Fibroblast of lung (primary cell): ENCODE measurements around the gene XAGE1B. TPM values are rescaled to one million over a fixed set of nuclear protein-coding genes. Genes with fewer than 3 reads are reported as not detected.
"Not testable (repeated sequence)": the region's sequence is repeated elsewhere in the genome, so short reads cannot be mapped to it uniquely, and the experiment has no call there.

ENCODE experiments used
- DNase-seq, 2 donors: peaks; one replicate each; pipeline versions ENCODE4 v3.0.0 to v3.0.0-alpha.2; 2010; ENCODE audit warnings: low read depth in 2 of 2
- H2AFZ ChIP-seq: 2 replicates; pipeline ENCODE4 v1.5.1; 2012; ENCODE audit warnings: low read length, control low read depth, inconsistent platforms
- H3K27ac ChIP-seq: 2 replicates; pipeline ENCODE4 v1.5.1; 2011; ENCODE audit warnings: low read length, control low read depth; ENCODE audit not compliant: insufficient read depth
- H3K27me3 ChIP-seq: 2 replicates; pipeline ENCODE4 v1.5.1; 2011; ENCODE audit warnings: mild to moderate bottlenecking, low read length; ENCODE audit not compliant: control insufficient read depth, insufficient read depth
- H3K36me3 ChIP-seq: 2 replicates; pipeline ENCODE4 v1.5.1; 2011; ENCODE audit warnings: low read length; ENCODE audit not compliant: control insufficient read depth, insufficient read depth
- H3K4me1 ChIP-seq: 2 replicates; pipeline ENCODE4 v1.5.1; 2011; ENCODE audit warnings: low read length; ENCODE audit not compliant: control insufficient read depth, insufficient read depth; ENCODE audit errors: extremely low read depth
- H3K4me2 ChIP-seq: 2 replicates; pipeline ENCODE4 v1.5.1; 2011; ENCODE audit warnings: low read length, control low read depth; ENCODE audit not compliant: insufficient read depth; ENCODE audit errors: extremely low read depth
- H3K4me3 ChIP-seq, 4 experiments: fragments of 200-600 bp in 1 of 4; sonication (generic) in 1 of 4; replicated peaks in 1 of 4; 2 replicates each; pipeline ENCODE4 v1.5.1; 2011 to 2016; ENCODE audit warnings: low read length in 4 of 4, low read depth in 3 of 4, mild to moderate bottlenecking in 3 of 4, control low read depth in 2 of 4, inconsistent platforms in 1 of 4, mixed read lengths in 1 of 4; ENCODE audit not compliant: insufficient read depth in 1 of 4; ENCODE audit errors: control extremely low read depth in 1 of 4
- H3K79me2 ChIP-seq: 2 replicates; pipeline ENCODE4 v1.5.1; 2012; ENCODE audit warnings: mild to moderate bottlenecking, low read length, inconsistent platforms; ENCODE audit not compliant: control insufficient read depth, insufficient read depth
- H3K9ac ChIP-seq: 2 replicates; pipeline ENCODE4 v1.5.1; 2011; ENCODE audit warnings: mild to moderate bottlenecking, low read length, control low read depth; ENCODE audit not compliant: insufficient read depth
- H3K9me3 ChIP-seq: 2 replicates; pipeline ENCODE4 v1.5.1; 2012; ENCODE audit warnings: low read depth, low read length; ENCODE audit not compliant: control insufficient read depth, insufficient read depth
- H4K20me1 ChIP-seq: 2 replicates; pipeline ENCODE4 v1.5.1; 2011; ENCODE audit warnings: low read length; ENCODE audit not compliant: control insufficient read depth, insufficient read depth; ENCODE audit errors: extremely low read depth
- EZH2 ChIP-seq: IDR thresholded peaks from 2 replicates; pipeline ENCODE4 v1.5.1; 2012; ENCODE audit warnings: low read length, control low read depth, mild to moderate bottlenecking; ENCODE audit errors: missing control alignments
- polyA plus RNA-seq, 2 donors: library from polyadenylated mRNA; depleted of rRNA in 1 of 2; stranded (reverse) in 1 of 2; unstranded in 1 of 2; fragments of >200 nt; gene quantifications; 2 replicates each; pipeline ENCODE4 v1.2.1, GENCODE V29; 2011 to 2012; ENCODE audit warnings: missing spikeins in 1 of 2
- total RNA-seq: library from RNA; depleted of rRNA; stranded (reverse); fragments of >200 nt; gene quantifications from 2 replicates; pipeline ENCODE4 v1.2.1, GENCODE V29; 2014
- TF ChIP-seq, protein P1 (sequence below), 2 donors: IDR thresholded peaks in 1 of 2; conservative IDR thresholded peaks in 1 of 2; 1 replicate in 1 of 2; 2 replicates in 1 of 2; pipeline ENCODE4 v1.5.1; 2011 to 2012; ENCODE audit warnings: low read length in 2 of 2, control low read depth in 1 of 2, inconsistent platforms in 1 of 2, low read depth in 1 of 2, mild to moderate bottlenecking in 1 of 2

XAGE1B gene
- total and polyA plus RNA-seq, 2 donors (not counting 1 experiment from before 2014, with no cell fraction given): not detected

DNA sequence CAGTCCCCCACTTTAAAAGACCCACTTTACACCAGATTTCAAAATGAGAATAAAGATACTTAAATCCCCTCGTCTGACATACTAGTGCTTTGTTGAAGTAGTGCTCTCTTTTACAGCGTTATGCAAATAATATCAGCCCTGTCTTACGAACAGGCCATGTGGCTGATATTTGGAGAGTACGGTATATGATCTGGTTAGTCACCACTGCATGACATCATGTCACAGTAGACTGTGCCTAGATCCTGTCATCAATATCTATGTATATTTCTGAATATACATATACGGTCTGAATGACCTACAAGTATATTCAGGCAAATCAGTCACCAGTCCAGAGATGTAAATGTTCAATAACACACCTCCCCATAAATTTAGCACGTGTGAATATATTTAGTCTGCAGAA, 25.4 kb upstream of the XAGE1B start:
- H3K27me3 ChIP-seq: no peaks in the 10 kb centered on the region
- H3K9ac ChIP-seq: no peak overlapping the region
- TF ChIP-seq, protein P1, sequence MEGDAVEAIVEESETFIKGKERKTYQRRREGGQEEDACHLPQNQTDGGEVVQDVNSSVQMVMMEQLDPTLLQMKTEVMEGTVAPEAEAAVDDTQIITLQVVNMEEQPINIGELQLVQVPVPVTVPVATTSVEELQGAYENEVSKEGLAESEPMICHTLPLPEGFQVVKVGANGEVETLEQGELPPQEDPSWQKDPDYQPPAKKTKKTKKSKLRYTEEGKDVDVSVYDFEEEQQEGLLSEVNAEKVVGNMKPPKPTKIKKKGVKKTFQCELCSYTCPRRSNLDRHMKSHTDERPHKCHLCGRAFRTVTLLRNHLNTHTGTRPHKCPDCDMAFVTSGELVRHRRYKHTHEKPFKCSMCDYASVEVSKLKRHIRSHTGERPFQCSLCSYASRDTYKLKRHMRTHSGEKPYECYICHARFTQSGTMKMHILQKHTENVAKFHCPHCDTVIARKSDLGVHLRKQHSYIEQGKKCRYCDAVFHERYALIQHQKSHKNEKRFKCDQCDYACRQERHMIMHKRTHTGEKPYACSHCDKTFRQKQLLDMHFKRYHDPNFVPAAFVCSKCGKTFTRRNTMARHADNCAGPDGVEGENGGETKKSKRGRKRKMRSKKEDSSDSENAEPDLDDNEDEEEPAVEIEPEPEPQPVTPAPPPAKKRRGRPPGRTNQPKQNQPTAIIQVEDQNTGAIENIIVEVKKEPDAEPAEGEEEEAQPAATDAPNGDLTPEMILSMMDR (conservative IDR thresholded peaks at IDR 0.05 in 1 of 2, IDR thresholded peaks at IDR 0.05 in 1 of 2; ENCODE audit: low read depth in 1 of 2, low read length in 2 of 2): no peak
- no peak for TF ChIP-seq EZH2
- no peak for DNase-seq
- no peaks in the 10 kb centered on the region for H3K36me3 ChIP-seq
- H3K79me2 ChIP-seq: no peaks in the 10 kb centered on the region
- H2AFZ ChIP-seq: no peak overlapping the region
- H3K4me2 ChIP-seq: no peak overlapping the region
- no peak overlapping the region for H3K27ac ChIP-seq
- H3K9me3 ChIP-seq: no peaks in the 10 kb centered on the region
- no peaks in the 10 kb centered on the region for H3K4me1 ChIP-seq
- H3K4me3 ChIP-seq: no peak overlapping the region
- H4K20me1 ChIP-seq: no peaks in the 10 kb centered on the region

DNA sequence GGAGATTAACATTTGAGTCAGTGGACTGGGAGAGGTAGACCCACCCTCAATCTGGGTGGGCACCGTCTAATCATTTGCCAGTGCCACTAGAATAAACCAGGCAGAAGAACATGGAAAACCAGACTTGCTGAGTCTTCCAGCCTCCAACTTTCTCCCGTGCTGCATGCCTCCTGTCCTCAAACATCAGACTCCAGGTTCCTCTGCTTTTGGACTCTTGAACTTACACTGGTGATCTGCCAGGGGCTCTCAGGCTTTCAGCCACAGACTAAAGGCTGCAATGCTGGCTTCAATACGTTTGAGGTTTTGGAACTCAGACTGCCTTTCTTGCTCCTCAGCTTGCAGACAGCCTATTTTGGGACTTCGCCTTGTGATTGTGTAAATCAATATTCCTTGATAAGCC, 24.2 kb upstream of the XAGE1B start:
- not testable (repeated sequence) for H3K4me3 ChIP-seq, H2AFZ ChIP-seq, DNase-seq, H3K27me3 ChIP-seq, H4K20me1 ChIP-seq, H3K9me3 ChIP-seq, H3K36me3 ChIP-seq, H3K4me2 ChIP-seq, H3K9ac ChIP-seq, H3K4me1 ChIP-seq, H3K27ac ChIP-seq, H3K79me2 ChIP-seq

DNA sequence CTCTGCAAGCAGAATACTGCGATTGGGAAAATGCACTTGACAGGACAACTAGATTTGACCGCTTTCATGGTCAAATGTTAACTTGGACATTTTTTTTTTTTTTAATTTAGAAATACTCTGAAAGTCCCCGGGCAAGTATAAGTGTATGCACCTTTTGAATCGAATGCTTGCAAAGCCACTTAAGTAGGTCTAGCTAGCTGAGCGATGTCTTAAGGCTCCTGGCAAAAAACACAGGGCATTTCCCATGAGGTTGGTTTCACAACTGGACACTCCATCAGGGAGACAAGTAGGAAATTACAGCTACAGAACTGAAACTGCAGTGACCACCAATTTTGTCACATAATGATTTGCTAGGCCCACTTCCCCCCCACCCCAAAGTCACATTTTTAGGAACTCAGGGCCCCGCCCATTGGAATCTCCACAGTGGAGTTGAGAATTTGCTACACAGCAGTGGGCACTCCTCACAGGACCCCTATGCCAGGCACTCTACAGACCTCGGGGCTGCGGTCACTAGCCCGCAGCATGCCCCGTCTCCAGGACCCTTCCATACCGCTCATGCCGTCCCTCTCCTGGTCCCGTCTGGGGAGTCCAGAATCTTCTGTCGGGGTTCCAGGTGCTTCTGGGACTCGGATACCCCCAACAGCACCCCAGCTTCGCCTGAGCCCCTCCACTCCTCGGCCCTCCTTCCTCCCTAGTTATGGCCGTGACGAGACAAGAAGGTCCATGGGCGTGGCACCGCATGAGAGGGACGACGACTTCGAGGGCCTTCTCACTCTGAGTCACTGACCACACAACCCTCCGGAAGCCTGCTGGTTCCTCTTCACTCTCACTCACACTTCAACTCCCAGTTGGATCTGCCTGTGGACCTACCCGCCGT, 515 bp downstream of the XAGE1B start:
- not testable (repeated sequence) for H4K20me1 ChIP-seq, H3K79me2 ChIP-seq, H3K36me3 ChIP-seq, H3K9me3 ChIP-seq, H3K4me3 ChIP-seq, H3K9ac ChIP-seq, H2AFZ ChIP-seq, H3K4me1 ChIP-seq, H3K27me3 ChIP-seq, H3K4me2 ChIP-seq, H3K27ac ChIP-seq, DNase-seq

DNA sequence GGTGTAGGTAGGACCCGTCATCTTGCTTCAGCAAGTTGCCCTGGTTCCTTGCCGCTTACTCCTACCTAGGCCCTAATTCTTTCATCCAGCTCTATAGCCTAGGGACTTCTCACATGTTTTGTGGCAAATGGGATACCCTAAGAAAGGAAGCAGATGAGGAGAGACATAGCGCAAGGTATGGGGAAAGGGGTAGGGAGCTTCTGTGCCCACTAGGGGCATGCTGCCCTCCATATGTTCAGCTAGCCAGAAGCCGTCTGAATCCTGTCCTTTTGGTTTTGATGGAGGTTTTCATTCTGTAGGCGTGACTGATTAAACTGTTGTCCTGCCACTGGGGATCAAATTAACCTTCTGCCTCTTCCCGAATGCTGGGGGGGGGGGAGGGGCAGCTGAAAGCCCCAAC, 5.7 kb downstream of the XAGE1B start:
- H4K20me1 ChIP-seq, H3K36me3 ChIP-seq, H3K27me3 ChIP-seq, H2AFZ ChIP-seq, H3K27ac ChIP-seq, H3K79me2 ChIP-seq, H3K4me2 ChIP-seq, H3K9me3 ChIP-seq, DNase-seq, H3K4me3 ChIP-seq, H3K4me1 ChIP-seq, H3K9ac ChIP-seq: not testable (repeated sequence)
